ENCODE results near the gene SERPINA1. TPM values are rescaled to one million over a fixed set of nuclear protein-coding genes. Genes with fewer than 3 reads are reported as not detected.

SERPINA1 gene
- total RNA-seq, 1 experiment from 2014 or later: 10.5 TPM

GRCh38 chr14:94379291-94380224 lies 8.8 kb downstream of the SERPINA1 start:
- TF ChIP-seq EZH2 (IDR thresholded peaks at IDR 0.05; ENCODE audit: low read length, unreplicated experiment) (no peak), CTCF (conservative IDR thresholded peaks at IDR 0.05; ENCODE audit: low read depth, low read length) (no peak), EZH2phosphoT487 (IDR thresholded peaks at IDR 0.05; ENCODE audit: borderline replicate concordance, low read length) (no peak)
- no peak overlapping the region for H3K4me3 ChIP-seq (ENCODE audit: low read length)
- ATAC-seq (no peak), DNase-seq (no peak)
- ChIA-PET CTCF (no interaction called here), POLR2A (ENCODE audit: unreplicated experiment) (no interaction called here)
- no peak overlapping the region for H3K9ac ChIP-seq (ENCODE audit: low read length)
- H2AFZ ChIP-seq (ENCODE audit: low read length): no peak overlapping the region
- no peaks in the 10 kb centered on the region for H3F3A ChIP-seq (ENCODE audit: low read length, unreplicated experiment)
- H3K9me3 ChIP-seq (ENCODE audit: low read length): no peaks in the 10 kb centered on the region
- intact Hi-C loops (cut with micrococcal nuclease): no loop called here
- BruUV-seq (replicated peaks): no TSS peak
- no peak overlapping the region for H3K27ac ChIP-seq (ENCODE audit: low read length)
- H3K36me3 ChIP-seq (ENCODE audit: low read depth, low read length): no peaks in the 10 kb centered on the region
- H3K4me1 ChIP-seq (ENCODE audit: insufficient read depth, low read length): no peaks in the 10 kb centered on the region; the same call in 1 of the 2 replicates
- no peak overlapping the region for H3K4me2 ChIP-seq (ENCODE audit: low read length)
- peaks cover 5% of the 10 kb centered on the region; the same call in 1 of the 2 replicates for H3K27me3 ChIP-seq (ENCODE audit: low read length)
- H4K20me1 ChIP-seq (ENCODE audit: low read length): no peaks in the 10 kb centered on the region
- no peaks in the 10 kb centered on the region for H3K79me2 ChIP-seq (ENCODE audit: low read length)
- no peaks in the 10 kb centered on the region for H3K9me2 ChIP-seq (replicated peaks; ENCODE audit: low read length)

- H3K4me2 ChIP-seq (ENCODE audit: low read length): no peak overlapping the region
- POLR2A ChIA-PET (ENCODE audit: unreplicated experiment): no interaction called here
- DNase-seq: no peak
- no peaks in the 10 kb centered on the region for H3K9me3 ChIP-seq (ENCODE audit: low read length)
- no peaks in the 10 kb centered on the region for H3F3A ChIP-seq (ENCODE audit: low read length, unreplicated experiment)
- H3K9me2 ChIP-seq (replicated peaks; ENCODE audit: low read length): no peaks in the 10 kb centered on the region
- H3K27me3 ChIP-seq (ENCODE audit: low read length): peaks cover 5% of the 10 kb centered on the region; the same call in 1 of the 2 replicates
- CTCF ChIA-PET: no interaction called here
- no peak overlapping the region for H2AFZ ChIP-seq (ENCODE audit: low read length)
- no TSS peak for BruUV-seq (replicated peaks)
- ATAC-seq: no peak
- peaks cover 7% of the 10 kb centered on the region; the same call in 1 of the 2 replicates for H3K4me1 ChIP-seq (ENCODE audit: insufficient read depth, low read length)
- H3K4me3 ChIP-seq (ENCODE audit: low read length): no peak overlapping the region
- H4K20me1 ChIP-seq (ENCODE audit: low read length): no peaks in the 10 kb centered on the region
- H3K27ac ChIP-seq (ENCODE audit: low read length): no peak overlapping the region
- TF ChIP-seq EZH2phosphoT487 (IDR thresholded peaks at IDR 0.05; ENCODE audit: borderline replicate concordance, low read length) (no peak), CTCF (conservative IDR thresholded peaks at IDR 0.05; ENCODE audit: low read depth, low read length) (no peak), EZH2 (IDR thresholded peaks at IDR 0.05; ENCODE audit: low read length, unreplicated experiment) (no peak)
- intact Hi-C loops (cut with micrococcal nuclease): no loop called here
- no peak overlapping the region for H3K9ac ChIP-seq (ENCODE audit: low read length)
- H3K36me3 ChIP-seq (ENCODE audit: low read depth, low read length): no peaks in the 10 kb centered on the region
- no peaks in the 10 kb centered on the region for H3K79me2 ChIP-seq (ENCODE audit: low read length)
Observed at GRCh38 chr14:94378527-94379290, 9.7 kb downstream of the SERPINA1 start.
